ENCODE measurements around the gene PRCP. TPM values are rescaled to one million over a fixed set of nuclear protein-coding genes. Genes with fewer than 3 reads are reported as not detected.

The PRCP gene
- total and polyA plus RNA-seq, 2 donors (not counting 1 experiment from before 2014, with no cell fraction given) = 24.6 to 37.7 TPM

DNA sequence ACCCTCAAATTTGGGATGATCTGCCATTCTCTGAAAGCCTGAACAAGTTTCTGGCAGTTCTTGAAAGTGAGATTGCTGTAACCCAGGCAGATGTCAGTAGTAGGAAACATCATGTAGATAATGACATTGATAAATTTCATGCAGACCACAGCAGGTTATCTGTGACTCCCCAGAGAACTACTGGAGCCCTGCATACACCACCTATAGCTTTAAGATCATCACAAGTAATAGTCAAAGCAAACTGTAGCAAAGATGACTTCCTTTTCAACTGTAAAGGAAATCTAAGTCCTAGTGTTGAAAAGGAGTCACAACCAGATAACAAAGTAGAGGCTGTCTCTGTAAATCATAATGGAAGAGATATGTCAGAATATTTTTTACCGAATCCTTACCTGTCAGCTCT, 32.3 kb upstream of the PRCP start:
- no CpG with 5 or more reads among the region's 1 CpG for WGBS (ENCODE audit: insufficient coverage)
- intact Hi-C loops (cut with micrococcal nuclease) = loop anchor here (5.0 kb wide), 1 partner anchor 40 kb away; no protein-coding TSS in a partner anchor
- Histone ChIP-seq H3K36me3 (replicated peaks in 1 of 2; ENCODE audit: control extremely low read depth in 1 of 2, control insufficient read depth in 1 of 2, extremely low read depth in 1 of 2, insufficient read depth in 2 of 2, low read length in 1 of 2) (no peaks in the 10 kb centered on the region), H2AFZ (ENCODE audit: insufficient read depth, low read depth, low read length, poor library complexity, severe bottlenecking) (peak overlapping the region; percentile 15), H3K79me2 (ENCODE audit: control insufficient read depth, insufficient read depth, low read length) (peaks cover 2% of the 10 kb centered on the region), H3K27ac (ENCODE audit: low read length in 2 of 2) (no peak overlapping the region), H3K4me1 (ENCODE audit: control insufficient read depth in 2 of 2, insufficient read depth in 2 of 2, low read length in 2 of 2) (peaks cover 33 to 46% of the 10 kb centered on the region in 2 donors), H3K4me2 (replicated peaks; ENCODE audit: low read depth, low read length, poor library complexity, severe bottlenecking) (no peak overlapping the region), H3K9ac (ENCODE audit: low read length) (no peak overlapping the region), H3K27me3 (replicated peaks in 1 of 4; ENCODE audit: control extremely low read depth in 1 of 4, control insufficient read depth in 3 of 4, insufficient read depth in 4 of 4, low read length in 3 of 4) (no peaks in the 10 kb centered on the region), H3K9me3 (ENCODE audit: control extremely low read depth in 1 of 3, control insufficient read depth in 2 of 3, insufficient read depth in 1 of 3, low read length in 2 of 3) (no peaks in the 10 kb centered on the region), H3K4me3 (ENCODE audit: control extremely low read depth in 1 of 5, extremely low read depth in 1 of 5, insufficient read depth in 1 of 5, low read depth in 2 of 5, low read length in 4 of 5) (no peak overlapping the region), H4K20me1 (ENCODE audit: control insufficient read depth, insufficient read depth, low read length, poor library complexity, severe bottlenecking) (no peaks in the 10 kb centered on the region)
- no peak for DNase-seq
- Mint-ChIP-seq H3K4me3 (no peak overlapping the region), H3K9me3 (ENCODE audit: insufficient read depth) (no peaks in the 10 kb centered on the region), H3K27ac (peak overlapping the region; percentile 50), H3K4me1 (peaks cover 43% of the 10 kb centered on the region), H3K27me3 (no peaks in the 10 kb centered on the region)
- CTCF ChIA-PET = interaction anchor here (1.0 to 1.7 kb wide), 2 partner anchors 25 to 248 kb away, joined by 3 to 6 read pairs; no protein-coding TSS in a partner anchor
- ATAC-seq (ENCODE audit: low read depth) = no peak
- TF ChIP-seq, protein P1, sequence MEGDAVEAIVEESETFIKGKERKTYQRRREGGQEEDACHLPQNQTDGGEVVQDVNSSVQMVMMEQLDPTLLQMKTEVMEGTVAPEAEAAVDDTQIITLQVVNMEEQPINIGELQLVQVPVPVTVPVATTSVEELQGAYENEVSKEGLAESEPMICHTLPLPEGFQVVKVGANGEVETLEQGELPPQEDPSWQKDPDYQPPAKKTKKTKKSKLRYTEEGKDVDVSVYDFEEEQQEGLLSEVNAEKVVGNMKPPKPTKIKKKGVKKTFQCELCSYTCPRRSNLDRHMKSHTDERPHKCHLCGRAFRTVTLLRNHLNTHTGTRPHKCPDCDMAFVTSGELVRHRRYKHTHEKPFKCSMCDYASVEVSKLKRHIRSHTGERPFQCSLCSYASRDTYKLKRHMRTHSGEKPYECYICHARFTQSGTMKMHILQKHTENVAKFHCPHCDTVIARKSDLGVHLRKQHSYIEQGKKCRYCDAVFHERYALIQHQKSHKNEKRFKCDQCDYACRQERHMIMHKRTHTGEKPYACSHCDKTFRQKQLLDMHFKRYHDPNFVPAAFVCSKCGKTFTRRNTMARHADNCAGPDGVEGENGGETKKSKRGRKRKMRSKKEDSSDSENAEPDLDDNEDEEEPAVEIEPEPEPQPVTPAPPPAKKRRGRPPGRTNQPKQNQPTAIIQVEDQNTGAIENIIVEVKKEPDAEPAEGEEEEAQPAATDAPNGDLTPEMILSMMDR (IDR thresholded peaks at IDR 0.05) = no peak
- no peak for TF ChIP-seq EZH2 (IDR thresholded peaks at IDR 0.05; ENCODE audit: borderline replicate concordance, insufficient read depth, low read depth, low read length, poor library complexity, severe bottlenecking)
- POLR2A ChIA-PET = no interaction called here

DNA sequence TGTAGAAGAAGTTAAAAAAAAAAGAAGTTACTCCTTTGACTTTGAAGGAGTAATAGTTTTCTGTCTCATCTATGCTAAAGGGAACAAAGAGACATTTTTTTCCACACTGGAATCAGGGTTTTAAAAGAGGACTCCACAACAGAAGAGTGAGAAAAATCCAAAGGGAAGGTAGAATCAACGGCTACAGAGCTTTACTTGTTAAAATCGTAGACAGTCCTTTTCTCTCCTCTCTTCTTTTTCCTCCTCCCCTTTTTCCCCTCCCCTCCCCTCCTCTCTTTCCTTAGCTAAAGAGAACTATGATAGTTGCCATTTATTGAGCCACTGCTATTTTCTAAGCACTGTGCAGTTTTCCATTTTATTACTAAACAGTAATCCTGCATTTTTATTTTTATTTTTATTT, 30.5 kb upstream of the PRCP start:
- peak overlapping the region; percentile 69 to 82 for H3K27ac ChIP-seq (ENCODE audit: low read length in 2 of 2)
- H2AFZ ChIP-seq (ENCODE audit: insufficient read depth, low read depth, low read length, poor library complexity, severe bottlenecking) = peak overlapping the region; percentile 30
- Mint-ChIP-seq H3K4me3 (no peak overlapping the region), H3K27me3 (no peaks in the 10 kb centered on the region), H3K9me3 (ENCODE audit: insufficient read depth) (no peaks in the 10 kb centered on the region), H3K27ac (peak overlapping the region; percentile 76), H3K4me1 (peaks cover 50% of the 10 kb centered on the region)
- ATAC-seq (ENCODE audit: low read depth) = no peak
- peaks cover 33 to 48% of the 10 kb centered on the region in 2 donors for H3K4me1 ChIP-seq (ENCODE audit: control insufficient read depth in 2 of 2, insufficient read depth in 2 of 2, low read length in 2 of 2)
- intact Hi-C loops (cut with micrococcal nuclease) = loop anchor here (5.0 kb wide), 1 partner anchor 42 kb away; no protein-coding TSS in a partner anchor
- no peaks in the 10 kb centered on the region for H4K20me1 ChIP-seq (ENCODE audit: control insufficient read depth, insufficient read depth, low read length, poor library complexity, severe bottlenecking)
- POLR2A ChIA-PET = interaction anchor here (0.9 to 1.3 kb wide), 2 partner anchors 30 to 154 kb away, joined by 3 to 8 read pairs; no protein-coding TSS in a partner anchor
- H3K27me3 ChIP-seq (replicated peaks in 1 of 4; ENCODE audit: control extremely low read depth in 1 of 4, control insufficient read depth in 3 of 4, insufficient read depth in 4 of 4, low read length in 3 of 4) = no peaks in the 10 kb centered on the region
- H3K79me2 ChIP-seq (ENCODE audit: control insufficient read depth, insufficient read depth, low read length) = peaks cover 9% of the 10 kb centered on the region
- no peaks in the 10 kb centered on the region for H3K36me3 ChIP-seq (replicated peaks in 1 of 2; ENCODE audit: control extremely low read depth in 1 of 2, control insufficient read depth in 1 of 2, extremely low read depth in 1 of 2, insufficient read depth in 2 of 2, low read length in 1 of 2)
- WGBS (ENCODE audit: insufficient coverage) = no CpG with 5 or more reads among the region's 2 CpGs
- H3K9me3 ChIP-seq (ENCODE audit: control extremely low read depth in 1 of 3, control insufficient read depth in 2 of 3, insufficient read depth in 1 of 3, low read length in 2 of 3) = no peaks in the 10 kb centered on the region
- no peak for DNase-seq
- TF ChIP-seq, protein P1 (IDR thresholded peaks at IDR 0.05) = no peak
- no peak for TF ChIP-seq EZH2 (IDR thresholded peaks at IDR 0.05; ENCODE audit: borderline replicate concordance, insufficient read depth, low read depth, low read length, poor library complexity, severe bottlenecking)
- H3K9ac ChIP-seq (ENCODE audit: low read length) = peak overlapping the region; percentile 9
- H3K4me3 ChIP-seq (ENCODE audit: control extremely low read depth in 1 of 5, extremely low read depth in 1 of 5, insufficient read depth in 1 of 5, low read depth in 2 of 5, low read length in 4 of 5) = peak overlapping the region in 1 of 5 experiments; percentile 43
- H3K4me2 ChIP-seq (replicated peaks; ENCODE audit: low read depth, low read length, poor library complexity, severe bottlenecking) = peak overlapping the region; percentile 62
- CTCF ChIA-PET = interaction anchor here (0.6 to 2.1 kb wide), 12 partner anchors 11 to 362 kb away, joined by 3 to 12 read pairs (median 5); partner anchors contain the start of genes DDIAS and PRCP

All from B cell (primary cell).